A204.1 (cell line): ENCODE results near the gene FBXO40.
"Not testable (repeated sequence)": the region's sequence is repeated elsewhere in the genome, so short reads cannot be mapped to it uniquely, and the experiment has no call there.

Source experiments
- FAIRE-seq: peaks from 2 replicates; lab custom pipeline; 2012; peaks lifted over from hg19 to GRCh38; lab: Jason Lieb, UNC

FBXO40 gene

GRCh38 chr3:121592856-121593702, at the start of gene FBXO40:
Gene FBXO40 (plus strand): TSS chr3:121593379. CDS start chr3:121620576, 27,197 bp downstream.
- FAIRE-seq, result no peak

DNA sequence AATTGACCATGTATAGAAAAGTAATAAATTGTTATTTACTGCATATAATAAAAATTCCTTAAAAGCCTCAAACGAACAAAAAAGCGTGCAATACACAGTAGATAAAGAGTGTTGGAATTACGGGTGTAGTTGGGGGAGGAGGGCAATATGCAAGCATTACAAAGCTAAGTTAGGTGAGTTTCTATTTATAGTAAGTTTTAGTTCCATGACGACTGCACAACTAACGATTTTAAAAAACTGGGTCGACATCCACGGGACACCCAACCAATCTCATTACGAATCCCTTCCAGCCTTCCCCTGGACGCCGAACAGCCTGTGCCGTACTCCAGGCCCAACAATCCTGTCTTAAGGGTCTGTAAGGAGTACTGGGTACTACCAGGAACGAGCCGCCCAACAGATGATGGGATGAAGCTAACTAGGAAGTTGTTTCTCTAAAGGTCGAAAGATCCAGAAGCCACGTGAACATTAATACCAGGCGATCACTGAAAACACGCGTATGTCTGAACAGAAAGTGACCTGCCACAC, 48.1 kb upstream of the FBXO40 start:
- FAIRE-seq, result no peak

DNA sequence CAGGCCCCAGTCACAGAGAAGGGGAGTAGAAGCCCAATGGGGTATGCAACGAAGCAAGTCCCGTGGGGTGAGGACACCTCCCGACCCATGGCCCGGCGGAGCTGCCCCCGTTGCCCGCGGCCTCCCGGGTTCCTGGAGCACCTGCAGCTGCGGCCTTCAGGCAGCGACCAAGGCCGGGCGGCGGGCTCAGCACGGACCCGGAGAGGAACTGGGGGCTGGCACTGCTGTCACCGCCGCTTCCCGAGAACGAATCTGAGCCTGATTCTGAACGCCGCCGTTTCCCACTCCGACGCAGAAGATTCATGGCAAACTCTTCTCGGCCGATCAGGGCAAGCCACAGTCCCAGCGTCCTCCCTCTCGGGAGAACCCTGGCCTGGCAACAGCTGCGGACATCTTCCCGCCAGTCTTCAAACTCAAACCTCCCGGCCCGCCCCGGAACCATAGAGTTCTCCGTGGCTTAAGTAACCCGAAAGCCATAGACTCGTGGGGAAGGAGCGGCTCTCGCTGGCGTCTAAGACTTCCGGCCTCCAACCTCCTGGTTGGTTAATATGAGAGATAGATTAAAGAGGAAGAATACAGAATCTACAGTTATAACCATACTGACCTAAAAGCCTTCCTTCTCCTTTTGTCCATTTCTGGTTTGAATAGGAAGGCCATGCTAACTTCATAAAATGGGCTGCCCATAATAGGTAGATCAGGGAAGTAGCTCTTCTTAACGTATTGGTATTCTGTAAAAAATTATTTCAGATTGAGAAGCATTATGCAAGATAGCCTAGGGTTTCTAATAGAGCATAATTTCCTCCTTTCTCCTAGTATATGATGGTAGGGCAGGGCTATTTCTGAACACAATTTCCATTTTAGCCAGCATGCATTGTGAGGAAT, 47.4 kb upstream of the FBXO40 start, which contains the start of gene POLQ:
Gene POLQ (minus strand): TSS at position 415 of the 882 bp plus-strand sequence. CDS start 111 bp downstream, at position 304.
- peak; percentile 96 for FAIRE-seq

DNA sequence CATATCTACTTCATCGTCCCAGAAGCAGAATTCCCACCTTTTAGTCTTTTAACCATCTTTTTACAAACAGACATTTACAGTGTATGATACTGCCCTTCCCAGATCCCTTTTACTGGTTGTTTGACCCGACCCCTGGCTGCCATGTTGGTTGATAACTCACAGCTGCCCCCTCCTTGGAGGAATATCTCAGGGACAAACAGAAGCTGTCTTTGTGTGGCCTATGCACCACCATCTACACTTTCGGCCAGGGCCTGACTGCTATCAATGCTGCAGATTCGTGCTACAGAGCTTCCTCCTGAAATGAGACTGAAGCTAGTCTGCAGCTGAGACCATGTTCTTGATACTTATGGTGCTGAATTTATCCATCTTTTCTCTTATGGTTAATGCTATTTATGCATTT, 40.8 kb upstream of the FBXO40 start:
- FAIRE-seq, result no peak

DNA sequence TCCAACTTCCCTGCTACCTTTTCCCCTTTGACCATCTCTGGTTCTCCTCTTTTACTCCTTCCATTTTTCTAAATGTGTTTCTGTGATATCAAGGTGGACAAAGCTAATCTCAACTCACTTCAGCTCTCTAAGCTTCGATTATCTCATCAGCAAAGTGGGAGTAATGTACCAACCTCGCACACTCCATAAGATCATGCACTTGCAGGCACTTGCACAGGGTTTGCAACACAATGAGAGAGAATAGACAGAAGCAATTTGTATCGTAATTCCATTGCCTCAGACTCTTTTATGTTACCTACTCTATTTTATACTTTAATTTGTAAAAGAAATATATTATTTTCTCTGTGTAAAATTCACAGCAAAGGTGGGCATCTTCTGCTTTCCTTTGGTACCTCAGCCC, 40.4 kb upstream of the FBXO40 start:
- FAIRE-seq, result no peak

- FAIRE-seq, result no peak
Observed at GRCh38 chr3:121557426-121557934, 35.7 kb upstream of the FBXO40 start.

GRCh38 chr3:121562148-121562547, 31.0 kb upstream of the FBXO40 start:
- FAIRE-seq, result no peak

DNA sequence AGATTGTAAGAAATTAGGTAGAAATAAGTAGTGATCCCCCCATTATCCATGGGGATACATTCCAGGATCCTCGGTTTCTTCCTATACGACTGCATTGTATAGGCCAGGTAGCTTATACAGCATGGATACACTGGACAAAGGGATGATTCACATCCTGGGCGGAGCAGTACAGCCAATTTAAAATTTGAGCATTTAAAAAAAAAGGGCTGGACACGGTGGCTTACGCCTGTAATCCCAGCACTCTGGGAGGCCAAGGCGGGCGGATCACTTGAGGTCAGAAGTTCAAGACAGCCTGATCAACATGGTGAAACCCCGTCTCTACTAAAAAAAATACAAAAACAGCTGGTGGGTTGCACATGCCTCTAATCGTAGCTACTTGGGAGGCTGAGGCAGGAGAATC, 26.4 kb upstream of the FBXO40 start:
- FAIRE-seq, result no peak

DNA sequence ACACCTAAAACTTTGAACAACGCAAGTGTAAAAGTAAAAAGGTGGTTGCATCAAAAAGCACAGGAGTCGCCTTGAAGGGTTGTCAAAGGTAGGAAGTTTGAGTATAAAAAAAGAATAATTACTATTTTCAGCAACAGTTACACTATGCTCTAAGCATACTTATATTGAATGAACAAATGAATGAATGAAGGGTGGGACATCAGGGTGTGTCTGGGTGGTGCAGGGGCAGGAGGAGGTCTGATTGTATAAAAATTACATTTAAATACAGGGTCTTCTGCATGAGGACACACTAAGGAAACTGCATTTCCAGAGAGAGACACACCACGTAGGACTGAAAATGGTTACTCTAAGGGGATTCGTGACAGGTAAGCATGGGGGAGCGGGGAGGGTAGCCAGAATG, 25.5 kb upstream of the FBXO40 start, which contains the start of gene ARGFX:
Gene ARGFX (plus strand): TSS at position 301 of the 400 bp plus-strand sequence. CDS start 2,765 bp downstream, outside the sequence.
- no peak for FAIRE-seq

DNA sequence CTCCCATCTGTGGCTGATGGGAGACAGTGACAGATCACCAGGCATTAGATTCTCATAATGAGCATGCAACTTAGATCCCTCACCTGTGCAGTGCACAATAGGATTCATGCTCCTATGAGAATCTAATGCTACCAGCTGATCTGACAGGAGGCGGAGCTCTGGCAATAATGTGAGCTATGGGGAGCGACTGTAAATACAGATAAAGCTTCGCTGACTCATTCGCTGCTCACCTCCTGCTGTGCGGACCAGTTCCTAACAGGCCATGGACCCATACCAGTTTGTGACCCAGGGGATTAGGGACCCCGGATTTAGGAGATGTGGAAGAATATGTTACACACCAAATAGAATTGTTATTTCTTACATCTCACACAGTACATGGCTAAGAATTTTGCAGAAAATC, 18.7 kb upstream of the FBXO40 start:
- no peak for FAIRE-seq

DNA sequence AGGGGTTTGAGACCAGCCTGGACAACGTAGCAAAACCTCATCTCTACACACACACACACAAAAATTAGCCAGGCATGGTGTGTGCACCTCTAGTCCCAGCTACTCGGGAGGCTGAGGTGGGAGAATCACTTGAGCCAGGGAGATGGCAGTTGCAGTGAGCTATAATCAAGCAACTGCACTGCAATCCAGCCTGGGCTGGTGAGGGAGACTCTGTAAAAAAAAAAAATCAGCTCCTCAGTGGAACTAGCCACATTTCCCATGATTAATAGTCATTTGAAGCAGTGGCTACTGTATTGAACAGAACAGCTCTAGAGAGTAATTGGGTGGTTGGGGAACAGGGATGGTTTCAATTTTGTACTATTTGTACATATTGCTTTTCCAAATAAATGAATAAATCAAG, 11.5 kb upstream of the FBXO40 start:
- no peak for FAIRE-seq

GRCh38 chr3:121584418-121584817, 8.8 kb upstream of the FBXO40 start:
- no peak for FAIRE-seq

DNA sequence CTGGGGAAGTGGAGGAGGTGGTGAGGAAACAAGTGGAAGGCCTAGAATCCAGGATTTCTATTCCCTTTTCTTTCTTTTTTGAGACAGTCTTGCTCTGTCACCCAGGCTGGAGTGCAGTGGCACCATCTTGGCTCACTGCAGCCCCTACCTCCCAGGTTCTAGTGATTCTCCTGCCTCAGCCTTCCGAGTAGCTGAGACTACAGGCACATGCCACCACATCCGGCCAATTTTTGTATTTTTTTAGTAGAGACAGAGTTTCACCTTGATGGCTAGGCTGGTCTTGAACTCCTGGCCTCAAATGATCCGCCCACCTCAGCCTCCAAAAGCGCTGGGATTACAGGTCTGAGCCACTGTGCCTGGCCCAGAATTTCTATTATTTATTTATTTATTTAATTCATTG, 627 bp downstream of the FBXO40 start:
- FAIRE-seq, result not testable (repeated sequence)

DNA sequence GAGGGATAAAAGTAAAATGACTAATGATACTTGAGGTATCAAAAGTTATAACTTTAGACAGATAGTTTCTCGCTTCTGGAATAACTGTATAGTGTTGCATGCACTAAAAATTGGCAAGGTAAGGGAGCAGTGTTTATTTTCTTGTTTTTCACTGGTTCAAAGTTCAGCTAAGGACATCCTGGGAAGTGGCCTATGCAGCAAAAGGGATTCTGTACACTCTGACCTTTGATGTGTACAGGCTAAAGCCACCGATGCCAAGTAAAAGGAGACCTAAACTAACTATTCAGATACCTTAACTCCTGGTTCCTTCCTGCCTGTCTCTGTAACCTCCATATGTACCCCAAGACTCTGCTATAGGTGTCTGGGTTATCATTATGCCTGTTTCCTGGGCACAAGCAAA, 1.7 kb downstream of the FBXO40 start:
- FAIRE-seq, result no peak

DNA sequence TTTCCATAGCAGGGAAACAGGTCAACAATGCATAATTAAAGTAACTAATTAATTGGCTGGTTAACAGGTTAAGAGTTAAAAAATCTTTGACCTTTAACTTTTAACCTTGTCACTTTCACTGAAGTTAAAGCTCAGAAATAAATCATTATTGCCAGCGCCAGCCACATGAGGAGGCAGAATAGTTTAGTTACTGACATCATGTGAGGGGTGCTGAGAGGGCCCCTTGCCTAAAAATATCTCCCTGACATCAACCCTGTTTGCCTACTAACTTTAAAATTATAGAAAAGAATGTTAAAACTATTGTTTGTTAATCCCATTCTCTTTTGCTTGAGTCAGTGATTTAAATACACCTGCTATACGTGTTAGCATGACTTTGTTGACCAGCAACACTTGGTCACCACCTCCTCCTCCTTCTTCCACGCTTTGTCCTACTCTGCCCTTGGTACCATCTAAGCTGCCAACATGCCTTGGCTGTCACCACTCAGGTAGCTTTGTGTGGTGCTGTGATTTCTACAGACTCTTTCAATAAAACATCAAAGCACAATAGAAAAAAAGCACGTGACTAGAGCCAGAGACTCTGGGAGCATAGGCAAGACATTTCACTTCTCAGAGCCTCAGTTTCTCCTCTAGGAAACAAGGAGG, 2.7 kb downstream of the FBXO40 start:
- no peak for FAIRE-seq

GRCh38 chr3:121598564-121598963, 5.4 kb downstream of the FBXO40 start:
- no peak for FAIRE-seq

DNA sequence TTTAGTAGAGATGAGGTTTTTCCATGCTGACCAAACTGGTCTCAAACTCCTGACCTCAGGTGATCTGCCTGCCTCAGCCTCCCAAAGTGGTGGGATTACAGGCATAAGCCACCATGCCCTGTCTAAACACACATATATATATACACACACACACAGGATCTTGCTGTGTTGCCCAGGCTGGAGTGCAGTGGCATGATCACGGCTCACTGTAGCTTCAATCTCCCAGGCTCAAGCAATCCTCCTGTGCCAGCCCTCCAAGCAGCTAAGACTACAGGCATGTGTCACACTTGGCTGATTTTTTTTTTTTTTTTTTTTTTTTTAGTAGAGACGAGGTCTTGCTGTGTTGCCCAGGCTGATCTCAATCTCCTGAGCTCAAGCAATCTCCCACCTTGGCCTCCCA, 6.7 kb downstream of the FBXO40 start:
- FAIRE-seq, result not testable (repeated sequence)

DNA sequence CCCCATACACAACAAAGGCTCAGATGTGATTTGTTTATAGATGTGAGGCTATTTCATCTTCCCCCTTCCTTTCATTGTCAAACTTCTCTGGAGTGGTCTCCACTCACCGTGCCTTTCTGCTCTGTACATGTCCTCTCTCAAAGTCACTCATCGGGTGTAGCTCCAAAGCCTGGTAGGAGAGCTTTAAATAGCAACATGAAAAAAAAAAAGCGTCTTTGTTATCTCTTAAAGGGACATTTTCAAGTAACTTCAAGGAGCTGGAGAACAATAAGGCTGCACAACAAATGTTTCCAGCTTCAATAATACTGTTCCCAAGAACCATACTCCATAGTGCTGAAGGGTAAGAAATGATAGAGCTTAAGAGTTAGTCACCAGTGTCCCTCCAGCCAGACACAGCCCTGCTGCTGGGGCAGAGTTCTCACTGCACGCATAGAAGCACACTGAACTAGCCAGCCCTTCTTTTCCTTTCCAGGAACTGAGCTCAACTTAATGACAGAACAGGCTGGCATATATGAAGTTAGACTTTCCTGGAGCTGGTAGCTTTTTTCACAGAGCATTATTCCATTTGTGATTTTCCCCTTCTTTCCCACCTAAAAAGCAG, 8.1 kb downstream of the FBXO40 start:
- FAIRE-seq, result no peak

GRCh38 chr3:121604759-121605158, 11.6 kb downstream of the FBXO40 start:
- no peak for FAIRE-seq

DNA sequence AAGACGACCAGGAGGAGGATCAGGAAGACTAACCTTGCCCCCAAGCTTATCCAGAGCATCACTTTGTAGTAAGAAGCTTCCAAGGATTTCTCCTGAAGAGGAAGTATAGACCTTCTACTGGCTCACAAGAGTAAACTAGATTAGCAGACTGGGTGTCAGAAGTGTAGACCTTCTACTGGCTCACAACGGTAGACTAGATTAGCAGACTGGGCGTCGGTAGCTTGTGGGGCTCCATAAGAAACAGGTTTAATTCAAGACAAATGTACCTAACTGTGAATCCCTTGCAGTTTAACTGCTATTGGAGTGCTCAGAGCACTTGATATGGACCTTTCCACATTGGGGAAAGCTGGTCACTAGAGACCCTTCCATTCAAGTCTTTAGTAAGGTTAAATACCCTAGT, 12.9 kb downstream of the FBXO40 start:
- FAIRE-seq, result no peak

GRCh38 chr3:121619691-121620090, 26.5 kb downstream of the FBXO40 start:
- FAIRE-seq, result no peak

DNA sequence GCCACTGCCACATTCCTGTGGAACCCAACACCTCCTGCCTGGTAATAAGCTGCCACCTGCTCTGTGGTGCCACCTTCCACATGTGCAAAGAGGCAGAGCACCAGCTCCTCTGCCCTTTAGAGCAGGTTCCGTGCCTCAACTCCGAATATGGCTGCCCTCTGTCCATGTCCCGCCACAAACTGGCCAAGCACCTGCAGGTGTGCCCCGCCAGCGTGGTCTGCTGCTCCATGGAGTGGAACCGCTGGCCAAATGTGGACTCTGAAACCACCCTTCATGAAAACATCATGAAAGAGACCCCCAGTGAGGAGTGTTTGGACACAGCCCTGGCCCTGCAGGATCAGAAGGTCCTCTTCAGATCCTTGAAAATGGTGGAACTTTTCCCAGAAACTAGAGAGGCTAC, 28.3 kb downstream of the FBXO40 start:
- no peak for FAIRE-seq
